Astrocyte (in vitro differentiated cells and primary cell): Measurements from ENCODE around the gene R3HDML.

Experiments
- EZH2 ChIP-seq: IDR thresholded peaks from 2 replicates; pipeline ENCODE4 v1.6.1; 2012; ENCODE audit warnings: mild to moderate bottlenecking, low read length, inconsistent platforms; ENCODE audit not compliant: insufficient read depth
- TF ChIP-seq, protein P1 (sequence below): IDR thresholded peaks from 2 replicates; pipeline ENCODE4 v1.5.1; 2011; ENCODE audit warnings: low read depth, mild to moderate bottlenecking, inconsistent platforms, low read length, moderate library complexity; ENCODE audit not compliant: insufficient read depth

DNA sequence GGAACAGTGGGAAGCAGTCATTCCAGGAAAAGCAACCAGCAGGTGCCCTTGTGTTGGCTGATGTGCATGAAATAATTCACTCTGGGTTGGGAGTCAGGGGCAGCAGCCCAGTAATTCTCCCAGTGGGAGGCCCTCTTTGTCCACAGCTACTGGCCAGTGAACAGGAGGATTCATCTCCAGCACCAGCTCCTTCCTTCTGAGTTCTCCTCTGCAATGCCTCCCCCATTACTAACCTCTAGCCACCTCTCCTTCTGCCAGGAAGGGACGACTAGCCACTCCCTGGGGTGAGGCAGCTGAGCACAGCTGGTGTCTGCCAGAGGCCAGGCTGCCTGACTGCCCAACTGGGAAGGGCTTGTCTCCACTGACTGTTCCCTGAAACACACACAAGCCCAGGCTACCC, 12.5 kb upstream of the R3HDML start:
- TF ChIP-seq, protein P1, sequence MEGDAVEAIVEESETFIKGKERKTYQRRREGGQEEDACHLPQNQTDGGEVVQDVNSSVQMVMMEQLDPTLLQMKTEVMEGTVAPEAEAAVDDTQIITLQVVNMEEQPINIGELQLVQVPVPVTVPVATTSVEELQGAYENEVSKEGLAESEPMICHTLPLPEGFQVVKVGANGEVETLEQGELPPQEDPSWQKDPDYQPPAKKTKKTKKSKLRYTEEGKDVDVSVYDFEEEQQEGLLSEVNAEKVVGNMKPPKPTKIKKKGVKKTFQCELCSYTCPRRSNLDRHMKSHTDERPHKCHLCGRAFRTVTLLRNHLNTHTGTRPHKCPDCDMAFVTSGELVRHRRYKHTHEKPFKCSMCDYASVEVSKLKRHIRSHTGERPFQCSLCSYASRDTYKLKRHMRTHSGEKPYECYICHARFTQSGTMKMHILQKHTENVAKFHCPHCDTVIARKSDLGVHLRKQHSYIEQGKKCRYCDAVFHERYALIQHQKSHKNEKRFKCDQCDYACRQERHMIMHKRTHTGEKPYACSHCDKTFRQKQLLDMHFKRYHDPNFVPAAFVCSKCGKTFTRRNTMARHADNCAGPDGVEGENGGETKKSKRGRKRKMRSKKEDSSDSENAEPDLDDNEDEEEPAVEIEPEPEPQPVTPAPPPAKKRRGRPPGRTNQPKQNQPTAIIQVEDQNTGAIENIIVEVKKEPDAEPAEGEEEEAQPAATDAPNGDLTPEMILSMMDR = no peak
- TF ChIP-seq EZH2 = no peak
